Upper lobe of left lung (tissue), 4 donors: ENCODE measurements around the gene TVP23C.
"Not testable (repeated sequence)": the region's sequence is repeated elsewhere in the genome, so short reads cannot be mapped to it uniquely, and the experiment has no call there.

Experiments
- EP300 ChIP-seq, 4 donors: sonication (generic); formaldehyde crosslinking; IDR thresholded peaks; one replicate each; pipeline ENCODE4 v1.5.1; 2017; ENCODE audit warnings: antibody characterized with exemption in 4 of 4, control low read depth in 2 of 4
- POLR2AphosphoS5 ChIP-seq, 2 donors: sonication (generic); formaldehyde crosslinking; IDR thresholded peaks; one replicate each; pipeline ENCODE4 v1.5.1; 2017; ENCODE audit warnings: antibody characterized with exemption in 2 of 2
- TF ChIP-seq, protein P1 (sequence below), 6 experiments: fragments of 450-650 bp in 4 of 6; fragments of 200-600 bp in 2 of 6; sonication (generic) in 2 of 6; IDR thresholded peaks; one replicate each; pipeline ENCODE4 v1.5.1; 2016 to 2019; ENCODE audit warnings: antibody characterized with exemption in 6 of 6

DNA sequence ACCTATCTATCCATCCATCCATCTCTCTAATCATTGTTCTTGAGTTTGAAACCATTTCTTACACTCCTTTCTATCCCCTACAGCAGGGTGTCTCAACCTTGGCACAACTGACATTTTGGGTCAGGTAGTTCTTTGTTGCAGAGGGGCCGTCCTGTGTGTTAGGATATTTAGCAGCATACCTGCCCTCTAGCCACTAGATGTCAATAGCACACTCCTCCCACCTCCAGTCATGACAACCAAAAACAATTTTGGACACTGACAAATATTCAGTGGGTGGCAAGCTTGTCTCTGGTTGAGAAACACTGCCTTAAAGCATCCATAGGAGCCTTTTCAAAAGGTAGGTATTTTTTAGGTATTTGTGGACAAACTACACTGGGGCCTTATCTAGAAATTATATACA, 10.4 kb downstream of the TVP23C start:
- TF ChIP-seq, protein P1, sequence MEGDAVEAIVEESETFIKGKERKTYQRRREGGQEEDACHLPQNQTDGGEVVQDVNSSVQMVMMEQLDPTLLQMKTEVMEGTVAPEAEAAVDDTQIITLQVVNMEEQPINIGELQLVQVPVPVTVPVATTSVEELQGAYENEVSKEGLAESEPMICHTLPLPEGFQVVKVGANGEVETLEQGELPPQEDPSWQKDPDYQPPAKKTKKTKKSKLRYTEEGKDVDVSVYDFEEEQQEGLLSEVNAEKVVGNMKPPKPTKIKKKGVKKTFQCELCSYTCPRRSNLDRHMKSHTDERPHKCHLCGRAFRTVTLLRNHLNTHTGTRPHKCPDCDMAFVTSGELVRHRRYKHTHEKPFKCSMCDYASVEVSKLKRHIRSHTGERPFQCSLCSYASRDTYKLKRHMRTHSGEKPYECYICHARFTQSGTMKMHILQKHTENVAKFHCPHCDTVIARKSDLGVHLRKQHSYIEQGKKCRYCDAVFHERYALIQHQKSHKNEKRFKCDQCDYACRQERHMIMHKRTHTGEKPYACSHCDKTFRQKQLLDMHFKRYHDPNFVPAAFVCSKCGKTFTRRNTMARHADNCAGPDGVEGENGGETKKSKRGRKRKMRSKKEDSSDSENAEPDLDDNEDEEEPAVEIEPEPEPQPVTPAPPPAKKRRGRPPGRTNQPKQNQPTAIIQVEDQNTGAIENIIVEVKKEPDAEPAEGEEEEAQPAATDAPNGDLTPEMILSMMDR (IDR thresholded peaks at IDR 0.05) = not testable (repeated sequence)
- not testable (repeated sequence) for TF ChIP-seq POLR2AphosphoS5, EP300 (IDR thresholded peaks at IDR 0.05)
